Body of pancreas (tissue), 4 donors: ENCODE measurements around the gene SNAPC3.

Source experiments
- CTCF ChIP-seq, 7 experiments: fragments of 450-650 bp in 4 of 7; fragments of 200-600 bp in 3 of 7; sonication (generic) in 3 of 7; IDR thresholded peaks; one replicate each; pipeline ENCODE4 v1.5.1; 2016 to 2019; ENCODE audit warnings: antibody characterized with exemption in 7 of 7
- POLR2A ChIP-seq, 3 donors: fragments of 450-650 bp; IDR thresholded peaks; one replicate each; pipeline ENCODE4 v1.6.1; 2016; ENCODE audit warnings: antibody characterized with exemption in 3 of 3, mild to moderate bottlenecking in 2 of 3

GRCh38 chr9:15453956-15454355, 31.3 kb downstream of the SNAPC3 start:
- TF ChIP-seq CTCF (IDR thresholded peaks at IDR 0.05): no peak
- no peak for TF ChIP-seq POLR2A (IDR thresholded peaks at IDR 0.05)
